Nephron progenitor cell (in vitro differentiated cells): ENCODE data around the gene FCF1.
A peak's percentile ranks its signal among the peaks of the same experiment; 100 is the strongest.

Source experiments
- DNase-seq: peaks from one replicate; pipeline ENCODE4 v3.0.0; 2021
- H3K27ac Mint-ChIP-seq: 2 replicates; pipeline ENCODE4 v1.8.0; 2021; ENCODE audit warnings: mild to moderate bottlenecking, moderate library complexity, mixed read lengths
- H3K27me3 Mint-ChIP-seq: 2 replicates; pipeline ENCODE4 v1.8.0; 2021; ENCODE audit warnings: mild to moderate bottlenecking, low read depth, mixed read lengths; ENCODE audit not compliant: poor library complexity
- H3K36me3 Mint-ChIP-seq: 2 replicates; pipeline ENCODE4 v1.8.0; 2021; ENCODE audit warnings: low read depth, mixed read lengths
- H3K4me1 Mint-ChIP-seq: 2 replicates; pipeline ENCODE4 v1.8.0; 2021; ENCODE audit warnings: mixed read lengths
- H3K4me3 Mint-ChIP-seq: 2 replicates; pipeline ENCODE4 v1.8.0; 2021; ENCODE audit warnings: mild to moderate bottlenecking, moderate library complexity, mixed read lengths
- H3K9me3 Mint-ChIP-seq: 2 replicates; pipeline ENCODE4 v1.8.0; 2021; ENCODE audit warnings: mild to moderate bottlenecking, moderate library complexity, mixed read lengths
- CTCF ChIP-seq: fragments of 200-600 bp; sonication (generic); IDR thresholded peaks from 2 replicates; pipeline ENCODE4 v1.5.0; 2021; ENCODE audit warnings: antibody characterized with exemption

FCF1 gene

GRCh38 chr14:74711651-74712050, 1.3 kb upstream of the FCF1 start:
- Mint-ChIP-seq H3K27ac (no peak overlapping the region), H3K4me1 (peaks cover 37% of the 10 kb centered on the region), H3K36me3 (peaks cover 8% of the 10 kb centered on the region), H3K9me3 (no peaks in the 10 kb centered on the region), H3K27me3 (no peaks in the 10 kb centered on the region), H3K4me3 (peak overlapping the region; percentile 100)
- TF ChIP-seq CTCF: no peak
- no peak for DNase-seq

GRCh38 chr14:74713395-74713735, 421 bp downstream of the FCF1 start:
- H3K4me3 Mint-ChIP-seq: peak overlapping the region; percentile 100
- H3K4me1 Mint-ChIP-seq: peaks cover 37% of the 10 kb centered on the region
- no peaks in the 10 kb centered on the region for H3K9me3 Mint-ChIP-seq
- TF ChIP-seq CTCF: no peak
- H3K27me3 Mint-ChIP-seq: no peaks in the 10 kb centered on the region
- H3K36me3 Mint-ChIP-seq: peaks cover 15% of the 10 kb centered on the region
- H3K27ac Mint-ChIP-seq: peak overlapping the region; percentile 99
- no peak for DNase-seq

GRCh38 chr14:74720526-74720925, 7.6 kb downstream of the FCF1 start:
- H3K36me3 Mint-ChIP-seq: peaks cover 34% of the 10 kb centered on the region
- no peak for DNase-seq
- H3K9me3 Mint-ChIP-seq: peaks cover 3% of the 10 kb centered on the region
- no peaks in the 10 kb centered on the region for H3K27me3 Mint-ChIP-seq
- no peaks in the 10 kb centered on the region for H3K4me1 Mint-ChIP-seq
- no peak for TF ChIP-seq CTCF
- no peak overlapping the region for H3K27ac Mint-ChIP-seq
- no peak overlapping the region for H3K4me3 Mint-ChIP-seq

DNA sequence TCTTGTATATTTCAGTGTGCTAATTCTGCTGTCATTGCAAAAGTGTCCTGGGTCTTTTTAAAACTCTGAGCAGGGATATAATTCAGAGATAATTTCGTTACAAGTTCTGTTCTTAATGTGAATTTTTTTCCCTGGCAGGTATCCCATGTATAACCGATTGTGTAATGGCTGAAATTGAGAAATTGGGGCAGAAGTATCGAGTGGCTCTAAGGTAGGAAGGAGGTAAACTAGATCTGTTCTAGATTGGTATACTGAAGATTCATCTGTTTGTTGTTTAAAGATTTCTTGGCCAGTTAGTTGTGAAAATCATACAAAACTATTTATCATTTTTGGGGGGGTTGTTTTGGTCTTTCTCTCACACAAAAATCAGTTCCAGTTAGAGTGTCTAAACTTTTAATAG, 10.2 kb downstream of the FCF1 start:
- Mint-ChIP-seq H3K9me3 (peaks cover 13% of the 10 kb centered on the region), H3K4me3 (no peak overlapping the region), H3K27ac (no peak overlapping the region), H3K4me1 (no peaks in the 10 kb centered on the region), H3K36me3 (peaks cover 39% of the 10 kb centered on the region), H3K27me3 (peaks cover 3% of the 10 kb centered on the region)
- DNase-seq: no peak
- TF ChIP-seq CTCF: no peak

DNA sequence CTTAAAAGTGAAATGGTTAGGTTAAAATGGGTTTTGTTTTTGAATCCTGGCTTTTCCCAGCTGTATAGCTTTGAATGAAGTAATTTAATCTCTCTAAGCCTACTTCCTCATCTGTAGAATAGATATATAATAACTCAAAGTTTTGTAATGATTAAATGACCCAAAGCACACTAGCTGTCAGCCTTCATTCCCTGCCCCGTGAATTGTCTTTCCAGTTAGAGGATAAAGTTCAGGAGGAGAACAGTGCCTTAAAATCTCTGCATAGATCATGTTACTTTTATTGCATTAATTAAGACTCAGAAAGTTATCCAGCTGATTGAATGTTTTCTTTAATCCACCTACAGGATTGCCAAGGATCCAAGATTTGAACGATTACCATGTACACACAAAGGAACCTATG, 19.4 kb downstream of the FCF1 start:
- Mint-ChIP-seq H3K4me1 (no peaks in the 10 kb centered on the region), H3K27ac (no peak overlapping the region), H3K4me3 (no peak overlapping the region)

More for the DNA sequence above, 19.4 kb downstream of the FCF1 start:
- no peak for TF ChIP-seq CTCF
- peaks cover 51% of the 10 kb centered on the region for H3K36me3 Mint-ChIP-seq
- DNase-seq: no peak
- H3K27me3 Mint-ChIP-seq: no peaks in the 10 kb centered on the region
- no peaks in the 10 kb centered on the region for H3K9me3 Mint-ChIP-seq
